ENCODE data around the gene IRF7.

Gene IRF7

GRCh38 chr11:609341-609811 lies 6.4 kb downstream of the IRF7 start:
- TF ChIP-seq CTCF (IDR thresholded peaks at IDR 0.05; ENCODE audit: extremely low read depth, missing control alignments): no peak
- DNase-seq (ENCODE audit: low spot score): no peak

- no peak for DNase-seq (ENCODE audit: low spot score)
- TF ChIP-seq CTCF (IDR thresholded peaks at IDR 0.05; ENCODE audit: extremely low read depth, missing control alignments): no peak
Measured at GRCh38 chr11:608791-609251, 6.9 kb downstream of the IRF7 start.

GRCh38 chr11:607971-608659 lies 7.6 kb downstream of the IRF7 start:
- TF ChIP-seq CTCF (IDR thresholded peaks at IDR 0.05; ENCODE audit: extremely low read depth, missing control alignments): no peak
- DNase-seq (ENCODE audit: low spot score): no peak

- TF ChIP-seq CTCF (IDR thresholded peaks at IDR 0.05; ENCODE audit: extremely low read depth, missing control alignments): no peak
- DNase-seq (ENCODE audit: low spot score): no peak
Measured at GRCh38 chr11:607020-607780, 8.6 kb downstream of the IRF7 start.

GRCh38 chr11:606245-606644 lies 9.5 kb downstream of the IRF7 start:
- DNase-seq (ENCODE audit: low spot score): no peak
- TF ChIP-seq CTCF (IDR thresholded peaks at IDR 0.05; ENCODE audit: extremely low read depth, missing control alignments): no peak

- DNase-seq (ENCODE audit: low spot score): no peak
- TF ChIP-seq CTCF (IDR thresholded peaks at IDR 0.05; ENCODE audit: extremely low read depth, missing control alignments): no peak
Measured at GRCh38 chr11:605286-606129, 10.2 kb downstream of the IRF7 start.
